GM21515 (cell line): ENCODE results near the gene NT5C1A.

Experiments used
- ATAC-seq: cut with Tn5 transposase; IDR thresholded peaks from one replicate; pipeline ENCODE4 v1.9.1; 2021; ENCODE audit not compliant: unreplicated experiment

Gene NT5C1A

DNA sequence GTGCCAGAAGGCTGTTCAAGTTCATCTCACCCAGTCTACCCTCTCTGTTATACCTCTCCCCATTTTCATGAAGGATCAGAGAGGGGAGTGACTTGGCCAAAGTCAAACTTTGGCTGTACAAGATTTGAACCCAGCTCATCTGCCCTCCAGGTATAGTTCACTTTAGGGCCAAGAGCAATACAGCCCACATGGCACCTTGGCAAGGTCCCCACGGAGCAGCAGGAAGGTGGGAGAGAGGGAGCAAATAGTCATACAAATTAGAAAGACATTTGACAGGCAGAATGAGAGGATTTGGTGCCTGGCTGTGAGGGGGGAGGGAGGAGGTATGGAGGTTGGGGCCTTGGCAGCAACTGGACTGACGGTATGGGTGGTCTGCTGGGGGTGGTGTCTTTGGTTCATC lies 18.3 kb upstream of the NT5C1A start:
- no peak for ATAC-seq

DNA sequence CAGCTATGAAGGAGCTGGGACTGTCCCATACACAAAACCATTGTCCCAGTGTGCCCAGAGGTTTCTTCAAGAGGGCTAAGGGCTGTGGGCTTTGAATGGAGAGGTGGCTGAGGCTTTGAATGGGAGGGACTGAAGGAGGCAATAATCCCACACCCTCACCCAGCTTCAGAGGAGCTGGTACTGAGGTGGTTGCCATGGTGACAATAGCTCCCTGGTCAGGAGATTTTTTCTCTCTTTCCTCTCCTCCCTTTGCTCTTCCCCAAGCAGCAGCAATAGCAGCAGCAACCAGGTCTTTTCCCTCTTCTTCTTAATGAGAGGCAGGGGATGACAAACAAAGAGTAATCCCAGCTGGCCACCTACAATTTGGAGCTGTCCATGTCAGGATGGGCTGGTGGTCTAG lies 17.7 kb upstream of the NT5C1A start:
- no peak for ATAC-seq

DNA sequence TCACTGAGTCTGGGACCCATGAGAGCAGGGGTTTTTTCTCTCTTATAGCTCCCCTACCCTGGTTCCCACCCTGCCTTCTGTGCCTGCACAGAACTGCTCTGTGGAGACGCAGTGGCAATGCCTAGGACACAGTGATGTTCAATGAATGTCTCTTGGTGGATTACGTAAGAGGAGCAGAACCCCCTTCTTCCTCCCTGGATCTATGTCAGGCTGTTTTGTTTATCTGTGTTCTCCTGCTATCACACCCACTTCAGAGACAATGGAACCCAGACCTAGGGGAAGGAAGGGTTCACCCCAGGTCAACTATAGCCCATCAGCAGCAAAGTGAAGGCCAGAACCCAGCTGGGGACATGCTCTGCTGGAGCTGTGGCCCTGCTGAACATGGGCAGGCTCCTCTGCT lies 17.3 kb upstream of the NT5C1A start:
- no peak for ATAC-seq

DNA sequence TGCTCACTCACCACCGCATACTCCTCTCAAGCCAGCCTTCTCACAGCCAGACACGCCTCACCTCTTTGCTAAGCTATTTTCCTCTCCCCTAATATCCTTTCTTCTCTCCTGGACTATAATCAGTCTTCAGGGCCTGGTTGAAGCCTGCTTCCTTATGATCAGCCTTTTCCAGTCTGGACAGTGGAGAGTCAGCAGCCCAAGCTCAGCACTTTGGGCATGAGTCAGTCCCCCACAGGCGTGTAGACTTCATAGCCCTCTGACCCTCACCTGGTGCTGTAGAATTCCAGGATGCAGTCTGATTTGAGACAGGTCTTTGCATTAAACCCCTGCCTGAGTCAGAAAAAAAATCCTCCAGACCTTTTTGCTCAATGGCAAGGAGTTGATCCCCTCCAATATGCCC lies 16.8 kb upstream of the NT5C1A start:
- no peak for ATAC-seq

DNA sequence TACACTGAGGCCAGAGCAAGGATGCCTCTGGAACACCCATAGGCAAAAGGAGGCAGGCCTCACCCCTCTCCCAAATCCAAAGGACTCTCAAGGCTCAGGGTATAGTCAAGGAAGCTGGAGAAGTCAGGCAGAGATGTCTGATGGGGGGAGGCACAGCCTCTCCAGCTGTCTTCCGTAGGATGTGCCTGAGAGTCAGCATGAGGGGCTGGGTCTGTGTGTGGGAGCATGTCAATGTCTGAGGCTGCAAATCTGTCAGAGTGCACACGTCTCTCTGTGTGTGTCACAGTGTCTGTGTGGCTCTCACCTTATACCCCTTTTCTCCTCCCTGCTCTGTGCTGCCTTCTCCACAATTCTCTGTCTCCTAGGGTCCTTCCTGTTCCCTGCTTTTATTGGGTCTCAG lies 15.3 kb upstream of the NT5C1A start:
- no peak for ATAC-seq

DNA sequence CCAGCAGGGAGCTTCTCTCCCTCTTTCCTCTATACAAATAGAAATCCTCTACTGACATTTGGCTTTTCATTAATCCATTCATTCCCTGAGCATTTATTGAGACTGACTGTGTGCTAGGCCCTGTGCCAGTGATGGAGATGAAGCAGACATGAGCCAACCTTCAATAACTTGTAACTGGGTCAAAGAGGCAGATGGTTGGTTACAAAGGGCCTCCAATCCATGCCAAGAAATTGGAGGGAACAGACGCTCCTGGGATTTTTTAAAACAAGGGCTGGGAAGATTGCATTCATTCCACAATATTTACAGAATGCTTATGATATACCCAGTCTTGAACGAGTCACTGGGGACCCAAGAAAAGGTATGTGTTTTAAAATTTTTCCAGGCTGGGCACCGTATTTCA lies 13.2 kb upstream of the NT5C1A start:
- no peak for ATAC-seq

DNA sequence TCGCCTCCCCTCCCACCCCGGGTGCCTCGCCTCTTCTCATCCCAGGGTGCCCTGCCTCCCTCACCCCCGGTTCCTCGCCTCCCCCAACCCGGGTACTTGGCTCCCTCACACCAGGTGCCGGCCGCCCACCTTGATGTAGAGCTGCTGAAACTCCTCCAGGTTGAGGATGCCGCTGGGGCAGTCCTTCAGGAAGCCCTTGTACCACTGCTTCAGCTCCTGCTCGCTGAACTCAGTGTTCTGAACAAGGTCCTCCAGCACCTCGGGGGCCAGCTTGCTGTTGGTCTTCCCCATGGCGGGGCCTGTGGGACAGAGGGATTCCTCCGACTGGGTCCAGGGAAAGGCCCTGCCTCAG lies 12.4 kb upstream of the NT5C1A start:
- ATAC-seq = no peak

DNA sequence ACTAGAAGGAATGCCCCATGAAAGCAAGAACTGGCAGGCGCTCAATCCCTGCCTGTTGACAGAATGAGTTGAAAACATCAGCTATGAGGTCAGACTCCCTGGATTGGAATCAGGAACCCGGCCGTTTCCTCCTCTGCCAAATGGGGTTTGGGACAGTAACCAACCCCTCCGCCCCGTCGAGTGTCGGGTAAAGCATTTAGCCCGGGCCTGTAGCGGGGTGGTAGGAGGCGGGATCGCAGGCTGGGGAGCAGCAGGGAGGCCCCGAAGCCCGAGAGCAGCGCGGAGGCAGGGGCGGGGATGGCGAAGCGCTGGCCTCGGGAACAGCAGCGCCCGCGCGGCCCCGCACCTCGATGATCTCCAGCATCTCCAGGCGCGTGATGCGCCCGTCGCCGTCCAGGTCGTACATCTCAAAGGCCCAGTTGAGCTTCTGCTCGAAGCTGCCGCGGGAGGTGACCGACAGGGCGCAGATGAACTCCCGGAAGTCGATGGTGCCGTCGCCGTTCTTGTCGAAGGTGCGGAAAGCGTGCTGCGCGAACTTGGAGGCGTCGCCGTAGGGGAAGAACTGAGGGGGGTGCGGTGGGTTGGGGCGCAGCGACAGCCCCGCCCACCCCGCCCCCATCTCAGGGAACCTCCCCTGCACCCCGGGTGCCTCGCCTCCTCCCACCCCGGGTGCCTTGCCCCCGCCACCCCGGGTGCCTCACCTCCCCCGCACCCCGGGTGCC lies 11.8 kb upstream of the NT5C1A start:
- ATAC-seq = no peak

DNA sequence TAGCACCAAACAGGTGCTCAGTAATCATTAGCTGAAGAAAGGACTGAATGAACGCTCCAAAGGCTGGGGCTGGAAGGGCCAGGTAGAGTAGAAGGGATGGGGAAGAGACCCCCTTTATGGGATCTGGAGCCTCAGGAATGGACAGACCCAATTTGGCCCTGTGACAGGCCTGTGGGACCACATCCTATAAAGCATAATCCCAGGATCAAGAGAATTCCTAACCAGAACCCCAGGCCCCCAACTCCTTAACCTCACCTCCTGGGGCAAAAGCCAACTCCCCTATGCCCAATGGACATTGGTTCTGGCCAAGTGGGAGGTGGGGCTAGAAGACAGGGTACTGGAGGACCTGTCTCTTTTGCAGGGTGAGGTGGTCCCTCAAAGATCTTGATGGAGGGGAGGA lies 10.1 kb upstream of the NT5C1A start:
- ATAC-seq = no peak

DNA sequence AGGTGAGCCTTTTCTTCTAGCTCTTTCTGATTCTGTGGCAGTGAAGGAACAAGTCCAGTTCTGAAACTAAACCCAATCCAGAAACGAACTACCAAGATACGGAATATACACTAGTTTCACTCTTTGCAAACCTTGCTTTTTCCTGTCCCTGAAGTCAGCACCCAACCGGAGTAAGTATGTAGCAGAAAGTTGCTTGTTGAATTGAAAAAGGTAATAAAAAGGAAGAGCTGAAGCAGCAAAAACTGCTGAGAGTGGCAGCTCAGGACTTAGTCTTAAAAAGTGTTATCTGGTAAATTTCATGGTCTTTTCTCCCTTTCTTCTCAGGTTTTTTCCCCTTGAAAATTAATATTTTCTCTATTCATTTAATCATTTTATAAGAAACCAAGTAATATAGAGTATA lies 9.4 kb upstream of the NT5C1A start:
- no peak for ATAC-seq

DNA sequence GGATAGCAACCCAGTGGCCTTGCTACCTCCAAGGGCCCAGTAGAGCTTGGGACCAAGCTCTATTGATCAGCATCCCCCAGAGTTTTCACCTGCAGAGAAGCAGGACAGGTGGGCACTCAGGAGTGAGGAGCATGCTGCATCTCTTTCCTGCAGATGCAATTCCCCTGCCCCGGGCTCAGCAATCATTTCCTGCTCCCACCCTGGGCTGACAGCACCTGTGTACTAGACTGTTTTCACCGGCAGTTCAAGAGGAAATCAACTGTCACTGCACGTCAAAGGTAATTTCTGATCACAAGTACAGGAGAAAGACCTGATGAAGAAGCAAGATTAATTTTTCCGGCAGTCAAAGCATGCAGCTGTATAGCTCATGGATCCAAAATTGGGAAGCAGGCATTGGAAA lies 8.8 kb upstream of the NT5C1A start:
- ATAC-seq = no peak

DNA sequence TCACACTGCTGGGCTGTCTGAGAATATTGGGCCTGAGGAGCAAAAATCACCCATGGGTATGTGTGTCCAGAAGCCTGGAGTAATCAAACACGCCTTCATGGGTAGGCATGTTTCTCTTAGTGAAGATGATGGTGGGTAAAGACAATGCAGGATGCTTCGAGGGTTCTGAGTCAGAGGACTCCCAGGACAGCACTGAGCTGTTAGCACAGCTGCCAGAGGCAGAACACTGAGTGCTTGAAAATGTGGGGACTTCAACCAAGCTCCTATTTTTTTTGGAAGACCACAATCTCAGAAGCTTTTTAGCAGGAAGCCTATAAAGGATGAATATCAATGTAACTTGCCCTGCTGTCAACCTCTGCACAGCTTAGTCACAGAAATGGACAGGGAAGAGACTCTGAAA lies 7.9 kb upstream of the NT5C1A start:
- ATAC-seq = no peak

DNA sequence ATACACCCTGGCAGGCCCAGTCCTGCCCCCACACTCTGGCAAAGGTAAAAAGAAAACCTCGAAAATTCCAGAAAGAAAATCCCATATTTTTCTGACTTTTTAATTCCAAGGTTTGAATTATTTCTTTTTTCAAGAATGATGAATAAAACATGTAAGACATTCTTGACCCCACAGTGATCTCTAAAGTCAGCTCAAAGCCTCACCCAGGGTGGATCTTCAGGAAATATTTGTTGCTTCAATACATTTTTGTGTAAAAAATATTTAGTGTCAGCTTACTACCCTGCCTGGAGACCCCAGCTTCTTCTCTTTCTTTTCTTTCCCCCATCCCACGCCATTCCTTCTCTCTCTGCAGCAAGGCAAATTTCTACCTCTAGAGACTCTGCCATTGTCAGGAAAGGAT lies 7.0 kb upstream of the NT5C1A start:
- ATAC-seq = no peak

DNA sequence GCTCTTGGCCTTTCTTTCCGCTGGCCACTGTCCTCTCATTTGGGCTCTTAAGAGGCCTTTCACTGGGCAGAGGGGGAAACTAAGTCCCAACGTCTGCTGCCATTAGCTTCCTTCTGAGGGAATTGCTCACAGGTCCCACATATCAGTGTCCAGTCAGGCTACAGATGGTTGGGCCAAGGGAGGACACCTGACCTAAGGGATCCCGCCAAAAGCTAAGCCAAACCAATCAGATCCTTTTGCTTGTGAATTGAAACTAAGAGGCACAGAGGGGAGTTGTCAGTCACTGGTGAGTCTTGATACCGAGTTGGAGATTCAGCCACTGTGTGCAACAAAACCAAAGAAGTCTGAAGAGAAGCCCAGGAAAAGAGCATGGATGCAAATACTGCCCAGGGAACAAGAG lies 5.7 kb upstream of the NT5C1A start:
- no peak for ATAC-seq

DNA sequence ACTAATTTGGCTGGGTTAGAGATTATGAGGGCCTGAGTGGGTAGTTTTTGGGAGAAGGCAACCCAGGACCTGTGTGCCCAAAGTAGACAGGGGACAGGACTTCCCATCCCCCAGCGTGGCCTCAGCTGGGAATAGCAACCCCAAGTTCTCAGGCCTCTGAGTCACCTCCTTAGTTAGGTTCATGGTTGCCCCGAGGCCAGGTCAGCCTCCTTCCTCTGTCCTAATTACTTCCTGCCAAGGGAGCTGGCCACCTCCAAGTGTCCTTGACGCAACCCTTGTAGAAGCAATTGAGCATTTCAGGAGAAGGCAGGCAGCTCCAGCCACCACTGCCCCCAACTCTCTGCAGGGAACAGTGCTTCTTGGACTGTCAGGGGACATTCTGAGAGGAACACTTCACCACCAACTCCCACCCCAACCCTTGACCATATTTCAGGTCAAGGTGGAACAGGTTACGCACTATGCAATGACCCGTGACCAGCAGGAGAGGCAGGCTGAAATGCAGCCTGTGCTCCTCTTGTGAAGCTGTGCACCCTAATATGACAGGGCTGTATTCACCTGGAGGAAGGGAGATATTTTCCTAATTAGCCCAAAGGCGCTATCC lies 5.1 kb upstream of the NT5C1A start:
- ATAC-seq = no peak

DNA sequence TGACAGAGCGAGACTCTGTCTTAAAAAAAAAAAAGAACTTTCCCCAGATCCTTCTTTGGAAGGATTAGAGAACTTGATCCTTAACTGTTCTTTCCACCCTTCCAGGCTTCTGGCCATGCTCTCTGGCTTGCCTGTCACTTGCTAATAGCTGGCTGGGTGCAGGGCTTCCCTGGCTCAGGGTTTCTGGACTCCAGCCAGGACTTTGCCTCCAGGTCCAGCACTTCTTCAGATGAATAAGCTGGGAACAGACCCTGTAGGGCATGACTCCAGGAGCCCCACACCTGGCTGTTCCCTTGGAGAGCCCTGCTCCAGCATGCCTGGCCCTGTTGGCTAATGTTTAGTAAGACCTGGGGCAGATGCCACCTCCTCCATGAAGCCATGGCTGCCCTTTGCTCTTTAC lies 3.3 kb upstream of the NT5C1A start:
- no peak for ATAC-seq

DNA sequence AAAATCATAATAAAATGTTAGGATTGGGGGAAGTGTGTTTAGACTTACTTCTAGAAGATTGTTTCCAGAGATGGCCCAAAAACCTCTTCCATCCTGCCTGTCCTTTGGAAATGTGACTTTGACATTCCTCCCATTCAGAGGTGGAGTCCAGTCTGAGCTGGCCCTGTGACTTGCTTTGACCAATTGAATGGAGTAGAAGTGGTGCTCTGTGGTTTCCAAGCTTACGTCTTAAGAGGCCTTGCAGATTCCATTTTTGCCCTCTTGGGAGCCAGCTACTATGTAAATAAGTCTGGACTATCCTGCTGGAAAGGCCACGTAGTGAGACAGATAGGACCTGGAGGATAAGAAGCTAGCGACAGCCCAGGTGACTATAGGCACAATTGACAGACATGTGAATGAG lies 1.3 kb upstream of the NT5C1A start:
- no peak for ATAC-seq

DNA sequence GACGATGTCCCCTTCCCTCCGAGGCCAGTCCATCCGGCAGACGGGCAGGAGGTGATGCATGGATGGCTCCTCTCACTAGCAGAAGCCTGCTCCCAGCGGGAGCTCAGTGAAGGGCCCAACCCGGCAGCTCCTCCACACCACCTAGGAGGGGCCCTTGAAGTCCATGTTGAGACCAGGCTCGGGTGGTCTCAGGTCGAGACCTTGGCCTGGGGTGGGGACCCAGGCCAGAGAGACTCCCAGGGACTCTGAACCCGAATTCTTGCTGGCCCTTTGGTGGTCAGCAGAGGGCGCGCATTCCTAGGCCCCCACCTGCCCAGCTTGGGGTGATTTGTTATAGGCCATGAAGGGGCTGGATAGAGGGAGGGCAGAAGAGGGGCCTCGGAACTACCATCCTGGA lies 642 bp upstream of the NT5C1A start:
- ATAC-seq = no peak

DNA sequence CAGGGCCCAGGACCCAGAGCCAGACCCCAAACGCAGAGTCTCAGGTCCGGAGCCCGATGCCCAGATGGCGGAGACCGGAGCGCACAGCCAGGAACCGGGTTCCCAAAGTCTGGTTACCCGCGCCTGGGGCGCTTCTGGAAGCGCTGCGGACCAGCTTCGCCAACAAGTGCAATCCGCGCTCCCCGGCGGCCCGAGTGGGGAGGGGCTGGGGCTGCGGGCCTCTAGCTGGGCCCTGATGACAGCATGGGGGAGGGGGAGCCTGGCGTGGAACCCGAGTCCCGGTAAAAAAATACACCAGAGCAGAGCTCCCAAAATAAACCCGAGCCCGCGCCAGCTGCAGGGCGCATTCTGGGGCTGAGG lies 494 bp downstream of the NT5C1A start:
- ATAC-seq = no peak

DNA sequence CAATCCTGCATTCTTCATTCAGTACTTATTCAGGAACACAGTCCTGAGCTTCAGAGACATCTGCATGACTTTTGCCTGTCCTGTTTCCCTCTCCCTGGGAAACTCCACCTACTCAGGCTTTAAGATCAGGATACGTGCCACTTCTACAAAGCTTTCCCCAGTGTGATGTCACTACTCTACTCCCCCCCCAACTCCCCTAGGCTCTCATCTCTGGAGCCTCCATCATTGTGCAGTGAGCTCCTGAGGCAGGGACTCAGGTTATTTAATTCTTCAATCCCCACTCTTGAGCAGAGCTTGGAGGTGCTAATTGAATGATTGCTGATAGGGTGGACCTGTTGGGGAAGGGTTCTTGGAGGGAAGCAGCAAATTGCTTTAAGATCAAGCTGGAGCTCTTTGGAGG lies 1.2 kb downstream of the NT5C1A start:
- no peak for ATAC-seq

DNA sequence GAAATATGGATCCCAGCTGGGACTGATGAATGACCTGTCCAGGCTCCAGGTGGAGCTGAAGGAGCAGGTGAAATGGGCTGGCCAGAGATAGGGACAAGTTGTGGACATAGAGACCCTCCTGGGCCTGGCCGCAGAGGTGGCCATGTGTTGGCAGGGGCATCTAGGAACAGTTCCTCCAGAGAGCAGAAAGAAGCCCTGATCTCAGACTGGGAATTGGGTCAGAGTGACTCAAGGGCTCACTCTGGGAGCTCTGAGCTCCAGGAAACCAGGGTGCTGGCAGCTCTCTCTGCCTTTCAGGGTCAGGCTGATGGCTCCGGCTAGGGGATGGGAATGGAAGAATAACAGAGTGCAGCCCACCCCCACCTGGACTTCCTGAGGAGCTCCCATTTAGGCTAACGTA lies 3.0 kb downstream of the NT5C1A start:
- ATAC-seq = no peak

DNA sequence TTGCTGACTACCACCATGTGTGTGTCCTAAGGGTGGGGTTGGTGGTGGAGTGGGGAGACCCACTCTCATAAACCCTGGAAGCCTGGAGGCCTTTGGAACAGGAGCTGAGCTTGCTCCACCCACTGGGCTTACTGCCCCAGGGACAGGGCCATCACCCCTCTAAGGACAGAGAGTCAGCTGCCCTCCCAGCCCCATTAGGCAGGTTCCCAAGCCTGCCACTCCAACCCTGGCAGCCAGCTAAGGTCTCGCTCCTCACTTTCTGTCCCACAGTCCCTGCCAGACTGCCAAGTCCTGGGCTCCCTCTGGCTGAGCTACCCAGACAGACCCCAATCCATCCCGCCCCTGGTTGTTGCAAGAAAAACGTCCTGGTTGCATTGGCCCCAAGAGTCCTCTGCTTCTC lies 3.8 kb downstream of the NT5C1A start:
- no peak for ATAC-seq

DNA sequence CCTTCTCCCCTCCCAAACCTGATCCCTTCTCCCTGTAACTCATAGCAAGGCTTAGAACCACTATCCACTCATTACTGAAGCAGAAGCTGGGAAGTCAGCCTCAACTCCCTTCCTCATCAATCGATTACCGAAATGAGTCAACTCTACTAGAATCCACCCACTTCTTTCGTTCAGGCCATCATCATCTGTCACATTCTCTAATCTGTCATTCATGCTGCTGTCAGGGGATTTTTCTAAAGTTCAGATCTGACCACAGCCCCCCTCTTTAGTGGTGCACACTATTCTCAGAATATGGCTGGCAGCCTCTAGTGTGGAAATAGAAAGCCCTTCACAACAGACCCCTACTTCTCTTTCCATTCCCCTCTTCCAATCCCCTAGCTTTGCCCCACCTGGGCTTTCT lies 5.1 kb downstream of the NT5C1A start:
- peak; percentile 68 for ATAC-seq
